K562 (cell line): ENCODE results near the gene NRF1. TPM values are rescaled to one million over a fixed set of nuclear protein-coding genes. Genes with fewer than 3 reads are reported as not detected.
A peak's percentile ranks its signal among the peaks of the same experiment; 100 is the strongest.

ENCODE experiments used
- CCAR2 ChIP-seq: fragments of 200-400 bp; formaldehyde crosslinking; IDR thresholded peaks from 2 replicates; pipeline ENCODE4 v1.6.1; 2017; ENCODE audit warnings: mild to moderate bottlenecking, low read depth, low read length
- CREM ChIP-seq: IDR thresholded peaks from 2 replicates; pipeline ENCODE4 v1.6.1; 2014; ENCODE audit warnings: antibody characterized with exemption, low read depth
- GABPB1 ChIP-seq: sonication (generic); formaldehyde crosslinking; IDR thresholded peaks from 2 replicates; pipeline ENCODE4 v1.8.0; 2022; ENCODE audit warnings: mild to moderate bottlenecking, missing genetic modification reagents
- HMGN3 ChIP-seq: IDR thresholded peaks from 2 replicates; pipeline ENCODE4 v1.6.1; 2011; ENCODE audit warnings: borderline replicate concordance, low read depth, mild to moderate bottlenecking, mixed read lengths, low read length; ENCODE audit not compliant: insufficient read length; ENCODE audit errors: extremely low read depth
- KAT7 ChIP-seq: sonication (generic); formaldehyde crosslinking; IDR thresholded peaks from 2 replicates; pipeline ENCODE4 v1.8.0; 2022; ENCODE audit warnings: missing genetic modification reagents, mild to moderate bottlenecking, borderline replicate concordance
- SAP30 ChIP-seq: fragments of 200-600 bp; sonication (generic); IDR thresholded peaks from 2 replicates; pipeline ENCODE4 v1.6.1; 2012; ENCODE audit warnings: borderline replicate concordance, low read depth, mild to moderate bottlenecking, moderate library complexity, low read length, control low read depth, inconsistent platforms; ENCODE audit not compliant: insufficient read depth, poor library complexity, severe bottlenecking
- TAF9B ChIP-seq: fragments of 450-650 bp; IDR thresholded peaks from 2 replicates; pipeline ENCODE4 v1.6.1; 2018; ENCODE audit warnings: mild to moderate bottlenecking; ENCODE audit not compliant: partially characterized antibody
- ZNF212 ChIP-seq: fragments of 450-650 bp; formaldehyde crosslinking; IDR thresholded peaks from 2 replicates; pipeline ENCODE4 v1.4.0; 2020; ENCODE audit warnings: mild to moderate bottlenecking
- ZNF644 ChIP-seq: fragments of 200-800 bp; sonication (Bioruptor generic); IDR thresholded peaks from 2 replicates; pipeline ENCODE4 v1.6.1; 2016; ENCODE audit warnings: low read depth, missing genetic modification characterization, missing compliant biosample characterization
- ZNF764 ChIP-seq: fragments of 250-450 bp; sonication (Bioruptor Pico); IDR thresholded peaks from 2 replicates; pipeline ENCODE4 v1.4.0; 2020; ENCODE audit warnings: low read depth, mild to moderate bottlenecking, moderate library complexity
- ZSCAN29 ChIP-seq: fragments of 450-650 bp; IDR thresholded peaks from 2 replicates; pipeline ENCODE4 v1.6.1; 2017
- polyA plus RNA-seq, 8 experiments: library from polyadenylated mRNA; depleted of rRNA in 4 of 8; stranded (reverse) in 5 of 8; unstranded in 3 of 8; fragments of >200 nt; fragmentation: Nextera tagmentation in 2 of 8; fragmentation: Illumina TruSeq in 1 of 8; extraction: Ambion mirVana in 2 of 8; extraction: Trizol in 1 of 8; gene quantifications; 2 replicates each; pipeline versions ENCODE4 v1.2.1 to v1.2.3, GENCODE V29; 2011 to 2014; ENCODE audit warnings: inconsistent platforms in 1 of 8, missing spikeins in 1 of 8
- total RNA-seq, 7 experiments: library from RNA; depleted of rRNA in 6 of 7; stranded (reverse); fragments of >200 nt in 6 of 7; fragmentation: Illumina TruSeq in 2 of 7; extraction: Trizol in 2 of 7; gene quantifications; 2 replicates each; pipeline versions ENCODE4 v1.2.1 to v1.2.3, GENCODE V29; 2011 to 2021; ENCODE audit warnings: low replicate concordance in 1 of 7
- TF ChIP-seq, protein P1 (sequence below), 2 experiments: IDR thresholded peaks; 2 replicates each; pipeline ENCODE4 v1.6.1; 2012; ENCODE audit warnings: improper control_type of control experiment in 2 of 2, low read depth in 2 of 2, low read length in 2 of 2, borderline replicate concordance in 1 of 2
- TF ChIP-seq, protein P2 (sequence below), 3 experiments: IDR thresholded peaks in 2 of 3; conservative IDR thresholded peaks in 1 of 3; 2 replicates each; pipeline ENCODE4 v1.5.1; 2011 to 2012; ENCODE audit warnings: low read length in 3 of 3, mild to moderate bottlenecking in 3 of 3, control low read depth in 2 of 3, improper control_type of control experiment in 1 of 3, inconsistent platforms in 1 of 3, low read depth in 1 of 3, mixed read lengths in 1 of 3, moderate library complexity in 1 of 3; ENCODE audit not compliant: insufficient read depth in 2 of 3
- TF ChIP-seq, protein P3 (sequence below): sonication (generic); formaldehyde crosslinking; IDR thresholded peaks from 2 replicates; pipeline ENCODE4 v1.8.0; 2022; ENCODE audit warnings: mild to moderate bottlenecking, missing genetic modification reagents, borderline replicate concordance
- TF ChIP-seq, protein P4 (sequence below): sonication (generic); formaldehyde crosslinking; IDR thresholded peaks from 2 replicates; pipeline ENCODE4 v1.8.0; 2022; ENCODE audit warnings: missing genetic modification reagents, mild to moderate bottlenecking, moderate library complexity, borderline replicate concordance
- TF ChIP-seq, protein P5 (sequence below): fragments of 450-650 bp; IDR thresholded peaks from 2 replicates; pipeline ENCODE4 v1.6.1; 2017; ENCODE audit warnings: mild to moderate bottlenecking, moderate library complexity

NRF1 gene
- total and polyA plus RNA-seq, 9 of the 15 experiments (the other 6 are each of a cell fraction or from before 2014, with no cell fraction given): 8.6 to 28.8 (median 20.3) TPM

DNA sequence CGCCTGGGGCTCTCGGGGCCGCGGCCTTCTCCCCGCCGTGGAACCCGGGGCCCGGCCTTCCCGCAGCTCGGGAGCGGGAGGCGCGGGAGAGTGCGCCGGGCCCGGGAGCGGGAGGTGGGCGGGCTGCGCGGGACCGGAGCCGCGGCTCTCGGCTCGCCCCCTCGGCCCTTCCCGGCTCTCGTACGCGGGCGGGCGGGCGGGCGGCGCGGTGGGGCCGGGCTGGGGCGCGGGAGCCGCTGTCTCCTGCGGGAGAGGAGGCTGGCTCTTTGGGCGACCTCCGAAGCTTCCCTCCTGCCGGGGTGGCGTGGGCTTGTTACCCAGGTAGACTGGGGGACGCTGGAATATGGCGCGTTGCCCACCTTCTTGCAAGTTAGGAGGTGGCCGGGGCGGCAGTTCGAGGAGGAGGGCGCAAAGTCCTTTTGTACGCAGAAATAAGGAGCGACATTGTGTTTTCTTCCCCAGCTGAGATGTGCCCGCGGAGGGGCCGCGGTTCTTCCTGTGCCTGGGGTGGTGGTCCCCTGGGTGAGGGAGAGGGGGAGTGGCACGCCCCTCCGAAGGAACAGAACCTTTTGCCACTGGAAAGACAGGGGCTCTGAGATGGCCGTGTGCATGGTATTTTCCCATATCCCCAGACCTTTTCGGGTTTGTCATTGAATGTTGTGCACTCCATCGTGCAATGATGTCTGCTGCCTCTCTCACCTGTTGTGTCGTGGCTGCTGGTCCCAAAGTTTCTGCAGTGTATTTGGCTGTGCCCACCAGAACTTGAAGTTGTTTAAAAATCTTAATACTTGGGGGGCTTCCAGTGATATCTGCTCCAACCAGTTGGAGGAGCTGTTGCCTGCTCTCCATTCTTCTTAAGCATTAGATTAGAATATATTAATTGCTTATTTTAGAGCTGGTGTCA, 844 bp downstream of the NRF1 start (continued):
- TF ChIP-seq, protein P1, sequence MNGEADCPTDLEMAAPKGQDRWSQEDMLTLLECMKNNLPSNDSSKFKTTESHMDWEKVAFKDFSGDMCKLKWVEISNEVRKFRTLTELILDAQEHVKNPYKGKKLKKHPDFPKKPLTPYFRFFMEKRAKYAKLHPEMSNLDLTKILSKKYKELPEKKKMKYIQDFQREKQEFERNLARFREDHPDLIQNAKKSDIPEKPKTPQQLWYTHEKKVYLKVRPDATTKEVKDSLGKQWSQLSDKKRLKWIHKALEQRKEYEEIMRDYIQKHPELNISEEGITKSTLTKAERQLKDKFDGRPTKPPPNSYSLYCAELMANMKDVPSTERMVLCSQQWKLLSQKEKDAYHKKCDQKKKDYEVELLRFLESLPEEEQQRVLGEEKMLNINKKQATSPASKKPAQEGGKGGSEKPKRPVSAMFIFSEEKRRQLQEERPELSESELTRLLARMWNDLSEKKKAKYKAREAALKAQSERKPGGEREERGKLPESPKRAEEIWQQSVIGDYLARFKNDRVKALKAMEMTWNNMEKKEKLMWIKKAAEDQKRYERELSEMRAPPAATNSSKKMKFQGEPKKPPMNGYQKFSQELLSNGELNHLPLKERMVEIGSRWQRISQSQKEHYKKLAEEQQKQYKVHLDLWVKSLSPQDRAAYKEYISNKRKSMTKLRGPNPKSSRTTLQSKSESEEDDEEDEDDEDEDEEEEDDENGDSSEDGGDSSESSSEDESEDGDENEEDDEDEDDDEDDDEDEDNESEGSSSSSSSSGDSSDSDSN (IDR thresholded peaks at IDR 0.05; ENCODE audit: borderline replicate concordance in 1 of 2, low read depth in 2 of 2, low read length in 2 of 2): 0 out of 4 replicates have a peak, but pooled peaks of 1 of the 2 experiments have one; percentile 0
- TF ChIP-seq ZNF212 (CRISPR knock-in tag) (0 out of 2 replicates have a peak, but pooled peaks have one; percentile 56), SAP30 (peak; percentile 87), TAF9B (no peak), ZSCAN29 (no peak), GABPB1 (CRISPR knock-in tag) (peak; percentile 63; the same call in 1 of the 2 replicates), CREM (no peak), ZNF764 (CRISPR knock-in tag) (no peak), KAT7 (CRISPR knock-in tag) (peak; percentile 62; the same call in 1 of the 2 replicates), ZNF644 (no peak), HMGN3 (no peak), CCAR2 (no peak)
- TF ChIP-seq, protein P2, sequence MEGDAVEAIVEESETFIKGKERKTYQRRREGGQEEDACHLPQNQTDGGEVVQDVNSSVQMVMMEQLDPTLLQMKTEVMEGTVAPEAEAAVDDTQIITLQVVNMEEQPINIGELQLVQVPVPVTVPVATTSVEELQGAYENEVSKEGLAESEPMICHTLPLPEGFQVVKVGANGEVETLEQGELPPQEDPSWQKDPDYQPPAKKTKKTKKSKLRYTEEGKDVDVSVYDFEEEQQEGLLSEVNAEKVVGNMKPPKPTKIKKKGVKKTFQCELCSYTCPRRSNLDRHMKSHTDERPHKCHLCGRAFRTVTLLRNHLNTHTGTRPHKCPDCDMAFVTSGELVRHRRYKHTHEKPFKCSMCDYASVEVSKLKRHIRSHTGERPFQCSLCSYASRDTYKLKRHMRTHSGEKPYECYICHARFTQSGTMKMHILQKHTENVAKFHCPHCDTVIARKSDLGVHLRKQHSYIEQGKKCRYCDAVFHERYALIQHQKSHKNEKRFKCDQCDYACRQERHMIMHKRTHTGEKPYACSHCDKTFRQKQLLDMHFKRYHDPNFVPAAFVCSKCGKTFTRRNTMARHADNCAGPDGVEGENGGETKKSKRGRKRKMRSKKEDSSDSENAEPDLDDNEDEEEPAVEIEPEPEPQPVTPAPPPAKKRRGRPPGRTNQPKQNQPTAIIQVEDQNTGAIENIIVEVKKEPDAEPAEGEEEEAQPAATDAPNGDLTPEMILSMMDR (IDR thresholded peaks at IDR 0.05 in 2 of 3, conservative IDR thresholded peaks at IDR 0.05 in 1 of 3; ENCODE audit: insufficient read depth in 2 of 3, low read depth in 1 of 3, low read length in 3 of 3): peak; percentile 56 to 88 (median 83)
- TF ChIP-seq, protein P3, sequence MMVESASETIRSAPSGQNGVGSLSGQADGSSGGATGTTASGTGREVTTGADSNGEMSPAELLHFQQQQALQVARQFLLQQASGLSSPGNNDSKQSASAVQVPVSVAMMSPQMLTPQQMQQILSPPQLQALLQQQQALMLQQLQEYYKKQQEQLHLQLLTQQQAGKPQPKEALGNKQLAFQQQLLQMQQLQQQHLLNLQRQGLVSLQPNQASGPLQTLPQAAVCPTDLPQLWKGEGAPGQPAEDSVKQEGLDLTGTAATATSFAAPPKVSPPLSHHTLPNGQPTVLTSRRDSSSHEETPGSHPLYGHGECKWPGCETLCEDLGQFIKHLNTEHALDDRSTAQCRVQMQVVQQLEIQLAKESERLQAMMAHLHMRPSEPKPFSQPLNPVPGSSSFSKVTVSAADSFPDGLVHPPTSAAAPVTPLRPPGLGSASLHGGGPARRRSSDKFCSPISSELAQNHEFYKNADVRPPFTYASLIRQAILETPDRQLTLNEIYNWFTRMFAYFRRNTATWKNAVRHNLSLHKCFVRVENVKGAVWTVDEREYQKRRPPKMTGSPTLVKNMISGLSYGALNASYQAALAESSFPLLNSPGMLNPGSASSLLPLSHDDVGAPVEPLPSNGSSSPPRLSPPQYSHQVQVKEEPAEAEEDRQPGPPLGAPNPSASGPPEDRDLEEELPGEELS (CRISPR knock-in tag): 0 out of 2 replicates have a peak, but pooled peaks have one; percentile 69
- TF ChIP-seq, protein P4, sequence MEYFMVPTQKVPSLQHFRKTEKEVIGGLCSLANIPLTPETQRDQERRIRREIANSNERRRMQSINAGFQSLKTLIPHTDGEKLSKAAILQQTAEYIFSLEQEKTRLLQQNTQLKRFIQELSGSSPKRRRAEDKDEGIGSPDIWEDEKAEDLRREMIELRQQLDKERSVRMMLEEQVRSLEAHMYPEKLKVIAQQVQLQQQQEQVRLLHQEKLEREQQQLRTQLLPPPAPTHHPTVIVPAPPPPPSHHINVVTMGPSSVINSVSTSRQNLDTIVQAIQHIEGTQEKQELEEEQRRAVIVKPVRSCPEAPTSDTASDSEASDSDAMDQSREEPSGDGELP (CRISPR knock-in tag): peak; percentile 56
- TF ChIP-seq, protein P5, sequence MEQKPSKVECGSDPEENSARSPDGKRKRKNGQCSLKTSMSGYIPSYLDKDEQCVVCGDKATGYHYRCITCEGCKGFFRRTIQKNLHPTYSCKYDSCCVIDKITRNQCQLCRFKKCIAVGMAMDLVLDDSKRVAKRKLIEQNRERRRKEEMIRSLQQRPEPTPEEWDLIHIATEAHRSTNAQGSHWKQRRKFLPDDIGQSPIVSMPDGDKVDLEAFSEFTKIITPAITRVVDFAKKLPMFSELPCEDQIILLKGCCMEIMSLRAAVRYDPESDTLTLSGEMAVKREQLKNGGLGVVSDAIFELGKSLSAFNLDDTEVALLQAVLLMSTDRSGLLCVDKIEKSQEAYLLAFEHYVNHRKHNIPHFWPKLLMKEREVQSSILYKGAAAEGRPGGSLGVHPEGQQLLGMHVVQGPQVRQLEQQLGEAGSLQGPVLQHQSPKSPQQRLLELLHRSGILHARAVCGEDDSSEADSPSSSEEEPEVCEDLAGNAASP: no peak
